ENCODE measurements around the gene MCAT. TPM values are rescaled to one million over a fixed set of nuclear protein-coding genes. Genes with fewer than 3 reads are reported as not detected.

The MCAT gene
- total and polyA plus RNA-seq, 12 donors: 16.9 to 92.9 (median 27.7) TPM

DNA sequence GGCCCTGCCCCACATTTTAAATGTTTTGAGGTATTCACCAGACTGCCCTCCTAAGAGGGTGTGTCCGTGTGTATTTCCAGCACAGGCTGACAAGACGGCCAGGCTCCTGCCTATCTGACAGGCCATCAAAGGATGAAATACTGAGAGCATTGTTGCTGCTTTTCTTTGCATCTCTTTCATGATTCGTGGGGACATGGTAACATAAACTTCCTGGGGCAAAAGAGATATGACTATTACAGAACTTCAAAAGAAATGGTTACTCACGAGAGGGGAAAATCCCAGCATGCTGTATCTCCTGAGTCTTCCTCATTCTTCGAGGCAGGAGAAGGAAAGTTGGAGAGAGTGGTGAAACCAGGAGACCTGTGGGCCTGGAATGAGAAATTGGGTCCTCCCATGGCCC, 43.0 kb downstream of the MCAT start:
- WGBS, 4 donors: 46 to 53% (median 47%) methylated on average over 5 of the region's 5 CpGs
- H3K27ac ChIP-seq: peak overlapping the region in 2 of 5 donors; percentile 83 to 89
- H3K4me3 ChIP-seq: no peak overlapping the region
- H3K4me1 ChIP-seq (replicated peaks in 1 of 2): peaks cover 27 to 41% of the 10 kb centered on the region in 2 donors
- intact Hi-C loops (cut with DNase I): no loop called here
- TF ChIP-seq POLR2A (IDR thresholded peaks at IDR 0.05) (no peak), CTCF (IDR thresholded peaks at IDR 0.05) (no peak)
- no peaks in the 10 kb centered on the region for H3K27me3 ChIP-seq
- H3K36me3 ChIP-seq (replicated peaks in 1 of 2): no peaks in the 10 kb centered on the region
- no peaks in the 10 kb centered on the region for H3K9me3 ChIP-seq (replicated peaks in 1 of 3)
- DNase-seq: no peak

- Histone ChIP-seq H3K4me3 (no peak overlapping the region), H3K27me3 (no peaks in the 10 kb centered on the region), H3K36me3 (replicated peaks in 1 of 2) (no peaks in the 10 kb centered on the region), H3K27ac (peak overlapping the region in 2 of 5 donors; percentile 13 to 44), H3K4me1 (replicated peaks in 1 of 2) (peaks cover 23 to 35% of the 10 kb centered on the region in 2 donors), H3K9me3 (replicated peaks in 1 of 3) (no peaks in the 10 kb centered on the region)
- 46 to 53% (median 51%) methylated on average over 4 of the region's 4 CpGs for WGBS, 4 donors
- DNase-seq: peak in 5 of 7 donors; percentile 48 to 70 (median 66)
- intact Hi-C loops (cut with DNase I): no loop called here
- TF ChIP-seq CTCF (IDR thresholded peaks at IDR 0.05) (no peak), POLR2A (IDR thresholded peaks at IDR 0.05) (no peak)
These were observed 44.1 kb downstream of the MCAT start for GRCh38 chr22:43099095-43099494.

GRCh38 chr22:43098356-43098755, 44.8 kb downstream of the MCAT start:
- no peaks in the 10 kb centered on the region for H3K9me3 ChIP-seq (replicated peaks in 1 of 3)
- H3K4me3 ChIP-seq: no peak overlapping the region
- no peaks in the 10 kb centered on the region for H3K36me3 ChIP-seq (replicated peaks in 1 of 2)
- peaks cover 15 to 28% of the 10 kb centered on the region in 2 donors for H3K4me1 ChIP-seq (replicated peaks in 1 of 2)
- DNase-seq: no peak
- no peaks in the 10 kb centered on the region for H3K27me3 ChIP-seq
- H3K27ac ChIP-seq: no peak overlapping the region
- WGBS, 4 donors: 66 to 84% (median 77%) methylated on average over 3 to 4 of the region's 4 CpGs
- no peak for TF ChIP-seq POLR2A (IDR thresholded peaks at IDR 0.05)
- no peak for TF ChIP-seq CTCF (IDR thresholded peaks at IDR 0.05)
- intact Hi-C loops (cut with DNase I): no loop called here

- Histone ChIP-seq H3K4me1 (replicated peaks in 1 of 2) (peaks cover 9 to 10% of the 10 kb centered on the region in 2 donors), H3K36me3 (replicated peaks in 1 of 2) (no peaks in the 10 kb centered on the region), H3K9me3 (replicated peaks in 1 of 3) (no peaks in the 10 kb centered on the region), H3K27ac (no peak overlapping the region), H3K4me3 (no peak overlapping the region), H3K27me3 (no peaks in the 10 kb centered on the region)
- 84 to 88% (median 86%) methylated on average over 8 of the region's 8 CpGs for WGBS, 4 donors
- TF ChIP-seq POLR2A (IDR thresholded peaks at IDR 0.05): no peak
- no peak for TF ChIP-seq CTCF (IDR thresholded peaks at IDR 0.05)
- no peak for DNase-seq
- intact Hi-C loops (cut with DNase I): no loop called here
These were observed 46.8 kb downstream of the MCAT start for GRCh38 chr22:43096420-43096819.

All from adrenal gland (tissue), 12 donors.